Liver (tissue), 3 donors: ENCODE data around the gene DNASE2B.

Source experiments
- CTCF ChIP-seq: fragments of 150-350 bp; IDR thresholded peaks from 2 replicates; pipeline ENCODE4 v1.5.1; 2017; ENCODE audit warnings: improper control_type of control experiment, low read depth, low read length; ENCODE audit not compliant: missing input control
- GABPA ChIP-seq, 2 donors: IDR thresholded peaks in 1 of 2; conservative IDR thresholded peaks in 1 of 2; 2 replicates each; pipeline ENCODE4 v1.6.1; 2016; ENCODE audit warnings: antibody characterized with exemption in 2 of 2, mild to moderate bottlenecking in 1 of 2, moderate library complexity in 1 of 2
- JUND ChIP-seq, 2 donors: IDR thresholded peaks; 2 replicates each; pipeline ENCODE4 v1.6.1; 2016; ENCODE audit warnings: antibody characterized with exemption in 2 of 2
- NR2F2 ChIP-seq: IDR thresholded peaks from 2 replicates; pipeline ENCODE4 v1.6.1; 2016; ENCODE audit warnings: antibody characterized with exemption
- RAD21 ChIP-seq, 2 donors: IDR thresholded peaks; 2 replicates each; pipeline ENCODE4 v1.6.1; 2016; ENCODE audit warnings: antibody characterized with exemption in 2 of 2, mild to moderate bottlenecking in 2 of 2
- REST ChIP-seq: IDR thresholded peaks from 2 replicates; pipeline ENCODE4 v1.6.1; 2016; ENCODE audit warnings: antibody characterized with exemption, mild to moderate bottlenecking
- SP1 ChIP-seq: IDR thresholded peaks from 2 replicates; pipeline ENCODE4 v1.6.1; 2018; ENCODE audit warnings: antibody characterized with exemption, mild to moderate bottlenecking
- TAF1 ChIP-seq: conservative IDR thresholded peaks from 2 replicates; pipeline ENCODE4 v1.6.1; 2016; ENCODE audit warnings: antibody characterized with exemption, mild to moderate bottlenecking
- YY1 ChIP-seq: IDR thresholded peaks from 2 replicates; pipeline ENCODE4 v1.6.1; 2016; ENCODE audit warnings: antibody characterized with exemption, mild to moderate bottlenecking
- ZBTB33 ChIP-seq: IDR thresholded peaks from 2 replicates; pipeline ENCODE4 v1.6.1; 2016; ENCODE audit warnings: antibody characterized with exemption
- TF ChIP-seq, protein P1 (sequence below): IDR thresholded peaks from 2 replicates; pipeline ENCODE4 v1.6.1; 2016; ENCODE audit warnings: antibody characterized with exemption
- TF ChIP-seq, protein P2 (sequence below): IDR thresholded peaks from 2 replicates; pipeline ENCODE4 v1.6.1; 2016; ENCODE audit warnings: antibody characterized with exemption
- donor health status: healthy.
- donor health status: healthy.

GRCh38 chr1:84376000-84376910 lies 22.0 kb upstream of the DNASE2B start:
- TF ChIP-seq REST (no peak), CTCF (no peak), TAF1 (no peak), RAD21 (IDR thresholded peaks at IDR 0.05) (no peak), SP1 (no peak), JUND (IDR thresholded peaks at IDR 0.05) (no peak), YY1 (no peak), GABPA (IDR thresholded peaks at IDR 0.05 in 1 of 2, conservative IDR thresholded peaks at IDR 0.05 in 1 of 2) (no peak), ZBTB33 (no peak), NR2F2 (no peak)
- TF ChIP-seq, protein P1, sequence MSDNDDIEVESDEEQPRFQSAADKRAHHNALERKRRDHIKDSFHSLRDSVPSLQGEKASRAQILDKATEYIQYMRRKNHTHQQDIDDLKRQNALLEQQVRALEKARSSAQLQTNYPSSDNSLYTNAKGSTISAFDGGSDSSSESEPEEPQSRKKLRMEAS = no peak
- TF ChIP-seq, protein P2, sequence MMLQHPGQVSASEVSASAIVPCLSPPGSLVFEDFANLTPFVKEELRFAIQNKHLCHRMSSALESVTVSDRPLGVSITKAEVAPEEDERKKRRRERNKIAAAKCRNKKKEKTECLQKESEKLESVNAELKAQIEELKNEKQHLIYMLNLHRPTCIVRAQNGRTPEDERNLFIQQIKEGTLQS = no peak
